Stimulated activated CD8-positive, alpha-beta memory T cell treated with anti-CD3 and anti-CD28 coated beads, Interleukin-15, amount 100 ng/mL, for 48 hours (primary cell): ENCODE data around the gene MCC.

Experiments used
- DNase-seq, 2 donors: peaks; one replicate each; pipeline ENCODE4 v3.0.0-alpha.2; 2020; ENCODE audit warnings: low read depth in 2 of 2

MCC gene

DNA sequence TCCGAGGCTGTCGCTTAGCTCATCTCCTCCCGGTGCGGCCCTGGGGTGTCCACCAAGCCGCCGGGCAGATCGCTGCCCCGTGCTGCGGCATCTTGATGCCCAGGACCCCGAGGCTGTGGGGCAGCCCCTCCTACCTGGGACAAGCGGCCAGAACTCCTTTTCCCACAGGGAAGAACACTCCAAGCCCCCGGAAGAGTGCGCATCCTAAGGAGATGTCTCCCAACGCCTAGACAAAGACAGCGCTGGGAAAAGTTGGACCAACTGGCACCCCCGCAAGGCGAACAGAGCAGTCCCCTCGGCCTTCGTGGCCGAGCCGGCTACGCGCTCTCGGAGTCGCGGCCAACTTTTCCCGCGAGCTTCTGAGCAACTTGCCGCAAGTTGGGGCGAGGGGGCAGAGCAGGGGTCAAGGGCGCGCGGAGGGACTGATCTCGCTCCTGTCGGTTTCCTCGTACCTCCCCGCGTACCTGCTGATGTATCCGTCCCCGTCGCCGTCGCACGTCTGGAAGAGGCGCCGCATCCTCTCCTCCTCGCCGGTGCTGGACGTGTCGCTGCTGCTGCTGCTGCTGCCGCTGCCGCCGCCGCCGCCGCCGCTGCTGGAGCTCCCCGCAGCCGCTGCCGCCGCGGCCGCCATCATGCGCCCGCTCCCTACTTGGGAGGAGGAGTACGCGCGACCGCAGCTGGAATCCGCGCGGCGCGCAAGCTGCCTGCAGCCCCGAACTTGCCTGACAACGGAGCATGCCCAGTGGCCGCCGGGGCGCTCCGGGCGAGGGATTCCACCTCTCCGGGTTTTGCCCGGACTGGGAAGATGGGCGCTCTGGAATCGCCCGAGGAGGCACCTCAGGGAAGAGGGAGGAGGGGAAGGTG, at the start of gene MCC:
Gene MCC (minus strand): TSS at position 673 of the 864 bp plus-strand sequence.
- peak; percentile 8 to 10 for DNase-seq

DNA sequence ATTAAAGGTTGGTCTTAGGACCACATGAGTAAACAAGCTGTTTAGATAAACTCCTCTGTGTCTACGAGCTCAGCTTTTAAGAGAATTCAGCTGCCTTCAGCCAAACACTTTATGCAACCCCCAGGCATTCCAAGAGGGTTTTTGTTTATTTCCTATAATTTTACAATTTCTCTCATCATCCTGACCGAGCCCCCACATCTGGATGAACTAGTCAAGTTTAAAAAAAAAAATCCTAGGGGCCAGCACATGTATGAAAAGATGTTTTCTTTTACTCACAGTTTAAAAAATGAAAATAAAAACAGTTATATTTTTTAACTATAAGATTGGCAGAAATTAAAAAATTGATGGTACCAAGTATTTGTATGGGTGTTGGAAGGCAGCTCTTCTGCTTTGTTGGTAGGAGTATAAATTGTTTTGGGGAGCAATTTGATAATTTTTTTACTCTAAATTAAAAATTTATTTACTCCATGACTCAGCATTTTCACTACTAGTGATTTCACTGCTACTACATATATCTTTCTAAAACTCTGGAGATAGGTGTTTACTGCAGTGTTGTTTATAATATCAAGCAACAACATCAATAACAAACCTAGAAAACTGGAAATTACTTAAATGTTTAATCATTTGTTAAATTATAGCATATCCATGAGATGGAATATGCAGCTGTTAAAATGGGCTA, 43.4 kb upstream of the MCC start:
- DNase-seq = no peak

GRCh38 chr5:113527746-113528145, 39.5 kb upstream of the MCC start:
- DNase-seq = no peak

- no peak for DNase-seq
Measured at GRCh38 chr5:113526421-113526820, 38.2 kb upstream of the MCC start.

GRCh38 chr5:113524927-113525326, 36.7 kb upstream of the MCC start:
- no peak for DNase-seq

DNA sequence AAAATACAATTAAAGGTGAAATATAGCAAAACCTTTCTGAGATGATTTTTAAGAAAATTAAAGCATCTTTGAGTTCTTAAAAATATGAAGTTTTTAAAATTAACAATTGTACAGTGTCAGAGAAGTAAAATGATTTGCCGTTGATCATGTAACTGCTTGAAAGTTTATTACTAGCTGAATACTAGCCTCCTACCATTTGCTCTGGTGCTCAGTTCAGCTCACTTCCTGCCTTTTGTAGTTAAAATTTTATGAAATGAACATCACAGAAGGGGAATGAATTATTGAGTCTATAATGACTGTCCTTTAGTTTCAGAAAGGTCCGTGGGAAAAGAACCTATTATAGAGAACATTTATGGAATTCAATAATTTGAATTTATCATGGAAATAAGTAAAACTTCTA, 34.9 kb upstream of the MCC start:
- DNase-seq = no peak

- DNase-seq = no peak
Measured at GRCh38 chr5:113520899-113521298, 32.6 kb upstream of the MCC start.

- peak; percentile 7 to 25 for DNase-seq
Measured at GRCh38 chr5:113520429-113520828, 32.2 kb upstream of the MCC start.

DNA sequence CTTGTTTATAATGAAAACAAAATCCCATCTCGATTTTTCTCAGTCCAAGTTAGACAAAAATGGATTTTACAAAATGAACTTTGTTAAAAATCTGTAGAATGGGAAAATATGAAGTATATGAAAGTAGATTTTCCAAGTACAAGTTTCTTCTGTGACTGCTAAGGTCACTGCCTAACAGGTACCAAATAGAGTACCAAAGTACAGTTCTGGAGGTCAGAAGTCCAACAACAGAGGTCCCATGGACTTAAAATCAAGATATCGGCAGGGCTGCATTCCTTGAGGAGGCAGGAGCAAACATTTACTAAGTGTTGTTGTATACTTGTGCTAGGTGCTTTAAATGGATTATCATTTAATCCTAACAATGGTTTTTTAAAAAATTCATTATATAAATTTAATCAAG, 31.2 kb upstream of the MCC start:
- DNase-seq = no peak

DNA sequence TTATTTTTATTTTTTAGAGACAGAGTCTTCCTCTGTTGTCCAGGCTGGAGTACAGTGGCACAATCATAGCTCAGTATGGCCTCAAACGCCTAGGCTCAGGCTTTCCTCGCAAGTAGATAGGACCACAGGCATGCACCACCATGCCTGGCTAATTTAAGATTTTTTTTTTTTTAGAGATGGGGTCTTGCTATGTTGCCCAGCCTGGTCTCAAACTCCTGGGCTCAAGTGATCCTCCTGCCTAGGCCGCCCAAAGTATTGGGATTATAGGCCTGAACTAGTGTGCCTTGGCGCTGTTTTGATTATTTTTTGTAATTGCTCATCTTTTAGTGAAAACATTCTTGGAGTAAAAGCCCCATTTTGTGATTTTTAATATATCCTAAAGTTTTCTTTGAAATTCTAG, 30.6 kb upstream of the MCC start:
- no peak for DNase-seq

DNA sequence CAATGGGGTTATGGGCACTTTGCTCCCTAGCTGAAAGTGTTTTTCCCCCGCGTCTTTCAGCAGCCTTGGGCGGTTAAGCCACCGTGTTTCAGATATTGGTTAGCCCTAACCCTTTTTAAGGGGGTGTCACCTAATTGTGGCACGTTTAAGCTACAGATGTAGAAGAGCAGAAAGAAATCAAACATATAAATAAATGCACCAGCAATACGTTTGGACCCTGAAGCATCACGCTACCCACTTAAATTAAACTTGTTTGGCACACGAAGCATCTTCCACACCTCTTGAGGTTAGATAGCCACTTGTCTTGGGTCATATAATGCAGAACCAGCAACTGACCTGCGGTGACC, 26.0 kb upstream of the MCC start:
- DNase-seq = no peak

DNA sequence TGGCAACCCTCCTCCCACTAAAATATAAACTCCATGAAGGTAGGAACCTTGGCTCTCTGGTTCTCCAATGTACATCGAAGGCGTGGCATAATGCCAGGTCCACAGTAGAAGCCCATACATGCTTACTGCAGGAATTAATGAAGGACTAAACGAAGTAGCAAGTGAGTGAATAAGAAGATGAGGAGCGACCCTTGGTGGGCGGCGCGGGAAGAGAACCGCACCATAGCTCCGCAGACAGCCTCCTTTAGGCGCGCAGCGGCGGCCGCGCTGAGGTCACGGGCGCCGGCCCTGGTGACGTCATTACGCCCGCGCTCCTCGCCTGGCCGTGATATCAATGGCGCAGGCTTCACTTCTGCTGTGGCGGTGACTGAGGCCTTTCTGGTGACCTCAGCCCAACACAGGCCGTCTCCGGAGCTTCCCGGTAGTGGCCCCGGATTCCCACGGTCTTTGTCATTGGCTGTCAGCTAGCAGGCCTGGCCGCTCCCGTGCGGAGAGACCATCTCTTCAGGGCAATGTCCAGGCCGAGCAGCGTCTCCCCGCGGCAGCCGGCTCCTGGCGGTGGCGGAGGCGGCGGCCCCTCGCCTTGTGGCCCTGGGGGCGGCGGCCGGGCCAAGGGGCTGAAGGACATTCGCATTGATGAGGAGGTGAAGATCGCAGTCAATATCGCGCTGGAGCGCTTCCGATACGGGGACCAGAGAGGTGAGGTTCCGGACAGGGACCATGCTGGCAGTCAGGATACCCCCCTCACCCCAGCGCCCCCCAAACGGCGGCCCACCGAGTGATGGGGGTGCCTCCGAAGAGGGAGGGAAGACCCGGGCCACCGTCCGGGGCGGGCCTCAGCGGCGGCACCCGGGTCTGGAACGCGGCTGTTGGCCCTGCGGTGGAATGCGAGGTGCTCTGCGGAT, 25.4 kb upstream of the MCC start, which contains the start of gene YTHDC2:
Gene YTHDC2 (plus strand): TSS at position 311 of the 905 bp plus-strand sequence. CDS start 202 bp downstream, at position 513.
- peak; percentile 83 to 86 for DNase-seq

DNA sequence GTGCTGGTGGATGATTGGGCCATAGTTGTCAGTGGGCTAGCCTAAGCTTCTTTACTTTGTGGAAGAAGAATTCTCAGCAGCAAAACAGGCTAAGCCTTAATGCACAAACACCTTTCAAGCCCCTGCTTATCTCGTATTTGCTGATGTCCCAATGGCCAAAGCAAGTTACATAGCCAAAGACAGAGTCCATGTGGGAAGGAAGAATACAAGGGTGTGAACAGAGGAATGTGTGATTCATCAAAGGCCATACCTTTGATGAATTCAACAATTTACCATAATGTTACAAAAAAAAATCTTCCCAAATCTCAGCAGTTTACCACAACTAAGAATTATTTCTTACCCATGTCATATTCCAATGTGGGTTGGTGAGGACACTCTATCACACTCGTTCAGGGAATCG, 24.1 kb upstream of the MCC start:
- DNase-seq = no peak

GRCh38 chr5:113510836-113511451, 22.7 kb upstream of the MCC start:
- DNase-seq = no peak

GRCh38 chr5:113508756-113509155, 20.5 kb upstream of the MCC start:
- DNase-seq = no peak

DNA sequence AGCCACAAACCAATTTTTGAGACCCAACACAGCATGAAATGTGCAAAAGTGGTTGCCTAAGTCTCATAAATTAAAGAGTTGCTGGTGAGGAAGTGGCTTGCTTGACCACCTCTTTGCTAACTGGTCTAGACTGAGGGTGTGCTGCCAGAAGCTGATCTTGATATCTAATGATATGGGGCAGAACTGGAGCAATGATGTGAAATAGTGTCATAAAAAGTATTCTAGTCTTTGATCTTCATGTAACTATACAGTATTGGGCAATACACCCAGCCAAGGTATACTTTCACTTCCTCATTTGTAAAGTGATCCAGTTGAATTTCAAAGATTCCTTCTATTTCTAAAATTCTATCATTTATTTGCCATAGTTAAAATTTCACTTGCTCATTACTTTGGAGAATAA, 19.3 kb upstream of the MCC start:
- no peak for DNase-seq

GRCh38 chr5:113505181-113505580, 16.9 kb upstream of the MCC start:
- DNase-seq = no peak

DNA sequence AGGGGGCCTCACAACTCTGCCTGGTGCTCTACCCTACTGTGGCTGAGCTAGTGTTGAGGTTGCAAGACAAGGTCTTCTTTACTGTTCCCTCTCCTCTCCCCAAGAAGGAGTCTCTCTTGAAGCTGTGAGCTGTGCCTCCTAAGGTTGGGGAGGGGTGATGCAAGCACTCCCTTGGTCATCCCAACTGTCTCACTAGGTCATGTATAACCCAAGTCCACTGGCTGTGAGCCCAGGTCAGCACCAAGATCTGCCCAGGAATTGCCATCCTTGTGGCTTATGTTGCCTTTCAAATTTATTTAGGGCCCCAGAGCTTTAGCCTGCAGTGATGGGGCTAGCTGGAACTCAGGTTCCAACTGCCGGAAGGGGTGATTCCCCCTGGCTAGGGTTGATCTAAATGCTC, 14.9 kb upstream of the MCC start:
- DNase-seq = no peak

GRCh38 chr5:113502073-113502472, 13.8 kb upstream of the MCC start:
- DNase-seq = no peak

DNA sequence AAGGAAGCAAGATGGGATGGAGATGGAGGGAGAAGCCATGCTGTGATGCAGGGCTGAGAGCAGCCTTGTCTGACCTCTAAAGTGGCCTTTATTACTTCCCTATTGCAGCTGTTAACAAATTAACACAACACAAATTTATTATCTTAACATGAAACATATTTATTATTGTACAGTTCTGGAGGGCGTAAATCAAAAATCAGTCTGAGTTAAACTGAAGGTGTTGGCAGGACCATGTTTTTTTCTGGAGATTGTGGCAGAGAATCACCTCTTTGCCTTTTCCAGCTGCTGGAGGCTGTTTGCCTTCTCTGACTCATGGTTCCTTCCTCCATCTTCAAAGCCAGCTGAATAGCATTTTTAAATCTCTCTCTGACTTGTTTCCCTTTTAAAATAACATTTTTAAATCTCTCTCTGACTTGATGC, 7.2 kb upstream of the MCC start:
- DNase-seq = no peak

GRCh38 chr5:113493446-113493845, 5.2 kb upstream of the MCC start:
- DNase-seq = no peak

DNA sequence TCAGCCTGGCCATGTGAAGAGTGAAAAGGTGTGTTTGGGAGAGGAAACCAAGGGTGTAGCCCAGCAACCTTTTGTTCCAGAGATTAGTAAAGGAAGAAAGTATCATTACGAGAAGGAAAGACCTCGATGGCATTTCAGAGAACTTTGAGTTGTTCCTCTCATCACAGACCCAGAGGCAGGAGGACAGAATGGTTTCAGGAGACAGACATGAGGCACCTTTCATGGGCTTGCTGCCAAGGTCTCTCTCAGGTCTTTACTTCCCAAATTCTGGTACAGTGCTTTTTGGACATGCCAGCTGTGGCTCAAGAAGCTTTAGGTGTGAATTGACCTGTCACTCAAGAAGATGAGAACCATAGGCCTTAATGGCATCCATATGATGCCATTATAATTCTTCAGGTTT, 2.8 kb upstream of the MCC start:
- DNase-seq = no peak
